HepG2 (cell line): ENCODE measurements around the gene VAX1.

Source experiments
- ASH2L ChIP-seq: fragments of 300-600, 200-600 bp; sonication (generic); IDR thresholded peaks from 2 replicates; pipeline ENCODE4 v1.7.0; 2017; ENCODE audit warnings: low read depth, mild to moderate bottlenecking, moderate library complexity, mixed read lengths, low read length; ENCODE audit not compliant: insufficient read length
- CHD2 ChIP-seq: IDR thresholded peaks from 2 replicates; pipeline ENCODE4 v1.6.1; 2011; ENCODE audit warnings: low read depth, low read length, improper control_type of control experiment
- ELF1 ChIP-seq: sonication (generic); formaldehyde crosslinking; IDR thresholded peaks from 2 replicates; pipeline ENCODE4 v1.4.0; 2020; ENCODE audit warnings: missing genetic modification reagents
- JUNB ChIP-seq: sonication (generic); formaldehyde crosslinking; IDR thresholded peaks from 2 replicates; pipeline ENCODE4 v1.8.0; 2022; ENCODE audit warnings: missing genetic modification reagents, mild to moderate bottlenecking, borderline replicate concordance
- TF ChIP-seq, protein P1 (sequence below): sonication (generic); formaldehyde crosslinking; IDR thresholded peaks from 2 replicates; pipeline ENCODE4 v1.4.0; 2020; ENCODE audit warnings: mild to moderate bottlenecking, missing genetic modification reagents
- TF ChIP-seq, protein P2 (sequence below): sonication (generic); formaldehyde crosslinking; IDR thresholded peaks from 2 replicates; pipeline ENCODE4 v1.5.0; 2020; ENCODE audit warnings: missing genetic modification reagents, mild to moderate bottlenecking, borderline replicate concordance

- TF ChIP-seq, protein P1, sequence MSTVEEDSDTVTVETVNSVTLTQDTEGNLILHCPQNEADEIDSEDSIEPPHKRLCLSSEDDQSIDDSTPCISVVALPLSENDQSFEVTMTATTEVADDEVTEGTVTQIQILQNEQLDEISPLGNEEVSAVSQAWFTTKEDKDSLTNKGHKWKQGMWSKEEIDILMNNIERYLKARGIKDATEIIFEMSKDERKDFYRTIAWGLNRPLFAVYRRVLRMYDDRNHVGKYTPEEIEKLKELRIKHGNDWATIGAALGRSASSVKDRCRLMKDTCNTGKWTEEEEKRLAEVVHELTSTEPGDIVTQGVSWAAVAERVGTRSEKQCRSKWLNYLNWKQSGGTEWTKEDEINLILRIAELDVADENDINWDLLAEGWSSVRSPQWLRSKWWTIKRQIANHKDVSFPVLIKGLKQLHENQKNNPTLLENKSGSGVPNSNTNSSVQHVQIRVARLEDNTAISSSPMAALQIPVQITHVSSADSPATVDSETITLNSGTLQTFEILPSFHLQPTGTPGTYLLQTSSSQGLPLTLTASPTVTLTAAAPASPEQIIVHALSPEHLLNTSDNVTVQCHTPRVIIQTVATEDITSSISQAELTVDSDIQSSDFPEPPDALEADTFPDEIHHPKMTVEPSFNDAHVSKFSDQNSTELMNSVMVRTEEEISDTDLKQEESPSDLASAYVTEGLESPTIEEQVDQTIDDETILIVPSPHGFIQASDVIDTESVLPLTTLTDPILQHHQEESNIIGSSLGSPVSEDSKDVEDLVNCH (CRISPR knock-in tag) = no peak
- TF ChIP-seq ASH2L (no peak), CHD2 (no peak), ELF1 (no peak), JUNB (CRISPR knock-in tag) (no peak)
- TF ChIP-seq, protein P2, sequence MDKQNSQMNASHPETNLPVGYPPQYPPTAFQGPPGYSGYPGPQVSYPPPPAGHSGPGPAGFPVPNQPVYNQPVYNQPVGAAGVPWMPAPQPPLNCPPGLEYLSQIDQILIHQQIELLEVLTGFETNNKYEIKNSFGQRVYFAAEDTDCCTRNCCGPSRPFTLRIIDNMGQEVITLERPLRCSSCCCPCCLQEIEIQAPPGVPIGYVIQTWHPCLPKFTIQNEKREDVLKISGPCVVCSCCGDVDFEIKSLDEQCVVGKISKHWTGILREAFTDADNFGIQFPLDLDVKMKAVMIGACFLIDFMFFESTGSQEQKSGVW (CRISPR knock-in tag) = no peak
Observed at GRCh38 chr10:117167346-117167788, 29.3 kb upstream of the VAX1 start.
